Kidney epithelial cell (primary cell): ENCODE data around the gene SLC39A11. TPM values are rescaled to one million over a fixed set of nuclear protein-coding genes. Genes with fewer than 3 reads are reported as not detected.
"Not testable (repeated sequence)": the region's sequence is repeated elsewhere in the genome, so short reads cannot be mapped to it uniquely, and the experiment has no call there.

ENCODE experiments used
- DNase-seq: peaks from one replicate; pipeline ENCODE4 v3.0.0-alpha.2; 2010; ENCODE audit warnings: low read depth
- H3K27me3 ChIP-seq: 2 replicates; pipeline ENCODE4 v1.6.0; 2011; ENCODE audit warnings: low read length; ENCODE audit not compliant: control insufficient read depth, insufficient read depth
- H3K36me3 ChIP-seq: 2 replicates; pipeline ENCODE4 v1.5.1; 2011; ENCODE audit warnings: low read length; ENCODE audit not compliant: control insufficient read depth, insufficient read depth
- H3K4me3 ChIP-seq: 2 replicates; pipeline ENCODE4 v1.5.1; 2011; ENCODE audit warnings: low read depth, mild to moderate bottlenecking, control low read depth, low read length
- CTCF ChIP-seq: IDR thresholded peaks from 2 replicates; pipeline ENCODE4 v1.5.1; 2011; ENCODE audit warnings: mild to moderate bottlenecking, moderate library complexity, low read length, control low read depth, inconsistent platforms; ENCODE audit not compliant: insufficient read depth, poor library complexity, severe bottlenecking
- total RNA-seq: library from RNA; depleted of rRNA; stranded (reverse); fragments of >200 nt; gene quantifications from 2 replicates; pipeline ENCODE4 v1.2.3, GENCODE V29; 2015

The SLC39A11 gene
- total RNA-seq, 1 donor from 2014 or later = 13.0 TPM

GRCh38 chr17:72901657-72902056 is 190.8 kb downstream of the SLC39A11 start:
- Histone ChIP-seq H3K4me3 (no peak overlapping the region), H3K27me3 (no peaks in the 10 kb centered on the region)
- no peak for TF ChIP-seq CTCF

GRCh38 chr17:72901083-72901482 is 191.4 kb downstream of the SLC39A11 start:
- no peak for DNase-seq
- no peaks in the 10 kb centered on the region for H3K27me3 ChIP-seq
- TF ChIP-seq CTCF = no peak
- no peaks in the 10 kb centered on the region for H3K36me3 ChIP-seq
- H3K4me3 ChIP-seq = no peak overlapping the region

More at GRCh38 chr17:72901657-72902056, 190.8 kb downstream of the SLC39A11 start:
- DNase-seq = no peak
- H3K36me3 ChIP-seq = no peaks in the 10 kb centered on the region

GRCh38 chr17:72900654-72900971 is 191.9 kb downstream of the SLC39A11 start:
- no peak for DNase-seq
- Histone ChIP-seq H3K4me3 (no peak overlapping the region), H3K27me3 (no peaks in the 10 kb centered on the region), H3K36me3 (no peaks in the 10 kb centered on the region)
- no peak for TF ChIP-seq CTCF

- TF ChIP-seq CTCF = no peak
- Histone ChIP-seq H3K27me3 (no peaks in the 10 kb centered on the region), H3K36me3 (no peaks in the 10 kb centered on the region), H3K4me3 (no peak overlapping the region)
- no peak for DNase-seq
These were observed 193.8 kb downstream of the SLC39A11 start for GRCh38 chr17:72898725-72899124.

- DNase-seq = not testable (repeated sequence)
These were observed 196.2 kb downstream of the SLC39A11 start for GRCh38 chr17:72896288-72896687.

GRCh38 chr17:72891627-72892026 is 200.9 kb downstream of the SLC39A11 start:
- Histone ChIP-seq H3K27me3 (no peaks in the 10 kb centered on the region), H3K4me3 (no peak overlapping the region), H3K36me3 (no peaks in the 10 kb centered on the region)
- no peak for DNase-seq
- TF ChIP-seq CTCF = no peak

More at GRCh38 chr17:72896288-72896687, 196.2 kb downstream of the SLC39A11 start:
- not testable (repeated sequence) for H3K36me3 ChIP-seq, H3K27me3 ChIP-seq, H3K4me3 ChIP-seq
